Gastrocnemius medialis (tissue), 4 donors: ENCODE results near the gene TFPI. TPM values are rescaled to one million over a fixed set of nuclear protein-coding genes. Genes with fewer than 3 reads are reported as not detected.
"Not testable (repeated sequence)": the region's sequence is repeated elsewhere in the genome, so short reads cannot be mapped to it uniquely, and the experiment has no call there.

Experiments used
- ATAC-seq, 2 donors: fragments of 150-250 bp; one replicate each; pipeline ENCODE4 v1.9.1; 2016
- DNase-seq, 2 donors: peaks; one replicate each; pipeline ENCODE4 v3.0.0-alpha.2; 2019
- H3K27ac ChIP-seq, 4 donors: fragments of 200-600 bp; sonication (generic); 1 replicate in 1 of 4; 2 replicates in 3 of 4; pipeline ENCODE4 v1.5.1; 2016 to 2018; ENCODE audit warnings: mild to moderate bottlenecking in 2 of 4, moderate library complexity in 1 of 4
- H3K27me3 ChIP-seq, 3 donors: fragments of 200-600 bp; sonication (generic) in 2 of 3; 1 replicate in 1 of 3; 2 replicates in 2 of 3; pipeline versions ENCODE4 v1.5.1 to v1.6.0; 2016 to 2019; ENCODE audit warnings: mild to moderate bottlenecking in 1 of 3, moderate library complexity in 1 of 3
- H3K36me3 ChIP-seq, 2 donors: fragments of 200-600 bp; sonication (generic) in 1 of 2; one replicate each; pipeline ENCODE4 v1.5.1; 2017 to 2018
- H3K4me1 ChIP-seq, 2 donors: fragments of 200-600 bp; sonication (generic) in 1 of 2; one replicate each; pipeline ENCODE4 v1.5.1; 2016 to 2017; ENCODE audit warnings: mild to moderate bottlenecking in 2 of 2
- H3K4me3 ChIP-seq, 4 donors: fragments of 200-600 bp; sonication (generic) in 3 of 4; 1 replicate in 1 of 4; 2 replicates in 3 of 4; pipeline ENCODE4 v1.5.1; 2016 to 2019; ENCODE audit warnings: mild to moderate bottlenecking in 2 of 4
- H3K9me3 ChIP-seq, 3 donors: fragments of 200-600 bp; sonication (generic) in 2 of 3; 1 replicate in 1 of 3; 2 replicates in 2 of 3; pipeline ENCODE4 v1.5.1; 2016 to 2019
- POLR2A ChIP-seq, 2 donors: fragments of 450-650 bp; IDR thresholded peaks; one replicate each; pipeline ENCODE4 v1.6.1; 2017; ENCODE audit warnings: antibody characterized with exemption in 2 of 2, mild to moderate bottlenecking in 2 of 2, moderate library complexity in 2 of 2
- in situ Hi-C, 4 donors: fragments of 200-750 bp; cut with MboI; loops; one replicate each; pipeline versions ENCODE4 v1.15.0 to v1.8.0; 2017; ENCODE audit warnings: low sequenced_read_pairs in 4 of 4
- intact Hi-C: fragments of 100-400 bp; cut with DNase I; formaldehyde crosslinking; loops from one replicate; pipeline ENCODE4 v1.15.1; 2023; ENCODE audit warnings: low total_unique reads
- total RNA-seq, 4 donors: library from RNA; depleted of rRNA; stranded (reverse); fragments of >200 nt; gene quantifications; one replicate each; pipeline versions ENCODE4 v1.1.0 to v1.2.3, GENCODE V29; 2016
- TF ChIP-seq, protein P1 (sequence below), 5 experiments: fragments of 450-650 bp in 3 of 5; fragments of 200-600 bp in 2 of 5; sonication (generic) in 2 of 5; IDR thresholded peaks in 4 of 5; conservative IDR thresholded peaks in 1 of 5; 1 replicate in 4 of 5; 2 replicates in 1 of 5; pipeline ENCODE4 v1.5.1; 2016 to 2019; ENCODE audit warnings: antibody characterized with exemption in 5 of 5, mild to moderate bottlenecking in 3 of 5, moderate library complexity in 3 of 5

Gene TFPI
- total RNA-seq, 4 donors from 2014 or later = 30.7 to 91.5 (median 54.7) TPM

DNA sequence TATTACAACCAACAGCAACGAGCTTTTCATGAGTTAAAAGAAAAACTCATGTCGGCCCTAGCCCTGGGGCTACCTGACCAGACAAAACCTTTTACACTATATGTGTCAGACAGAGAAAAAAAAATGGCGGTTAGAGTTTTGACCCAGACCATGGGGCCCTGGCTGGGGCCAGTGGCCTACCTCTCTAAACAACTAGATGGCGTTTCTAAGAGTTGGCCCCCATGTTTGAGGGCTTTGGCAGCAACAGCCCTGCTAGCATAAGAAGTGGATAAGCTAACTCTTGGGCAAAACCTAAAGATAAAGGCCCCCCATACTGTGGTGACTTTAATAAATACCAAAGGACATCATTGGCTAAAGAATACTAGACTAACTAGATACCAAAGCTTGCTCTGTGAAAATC lies 39.3 kb downstream of the TFPI start:
- no peaks in the 10 kb centered on the region for H3K4me1 ChIP-seq
- intact Hi-C loops = no loop called here
- in situ Hi-C loops = loop anchor here in 1 of 4 donors (25.0 kb wide), 1 partner anchor 322 kb away; no protein-coding TSS in a partner anchor
- no peaks in the 10 kb centered on the region for H3K9me3 ChIP-seq
- no peaks in the 10 kb centered on the region for H3K27me3 ChIP-seq
- H3K4me3 ChIP-seq = no peak overlapping the region
- no peak overlapping the region for H3K27ac ChIP-seq
- peaks cover 0 to 12% of the 10 kb centered on the region in 2 donors for H3K36me3 ChIP-seq
- TF ChIP-seq, protein P1, sequence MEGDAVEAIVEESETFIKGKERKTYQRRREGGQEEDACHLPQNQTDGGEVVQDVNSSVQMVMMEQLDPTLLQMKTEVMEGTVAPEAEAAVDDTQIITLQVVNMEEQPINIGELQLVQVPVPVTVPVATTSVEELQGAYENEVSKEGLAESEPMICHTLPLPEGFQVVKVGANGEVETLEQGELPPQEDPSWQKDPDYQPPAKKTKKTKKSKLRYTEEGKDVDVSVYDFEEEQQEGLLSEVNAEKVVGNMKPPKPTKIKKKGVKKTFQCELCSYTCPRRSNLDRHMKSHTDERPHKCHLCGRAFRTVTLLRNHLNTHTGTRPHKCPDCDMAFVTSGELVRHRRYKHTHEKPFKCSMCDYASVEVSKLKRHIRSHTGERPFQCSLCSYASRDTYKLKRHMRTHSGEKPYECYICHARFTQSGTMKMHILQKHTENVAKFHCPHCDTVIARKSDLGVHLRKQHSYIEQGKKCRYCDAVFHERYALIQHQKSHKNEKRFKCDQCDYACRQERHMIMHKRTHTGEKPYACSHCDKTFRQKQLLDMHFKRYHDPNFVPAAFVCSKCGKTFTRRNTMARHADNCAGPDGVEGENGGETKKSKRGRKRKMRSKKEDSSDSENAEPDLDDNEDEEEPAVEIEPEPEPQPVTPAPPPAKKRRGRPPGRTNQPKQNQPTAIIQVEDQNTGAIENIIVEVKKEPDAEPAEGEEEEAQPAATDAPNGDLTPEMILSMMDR (IDR thresholded peaks at IDR 0.05 in 4 of 5, conservative IDR thresholded peaks at IDR 0.05 in 1 of 5) = no peak
- no peak for TF ChIP-seq POLR2A (IDR thresholded peaks at IDR 0.05)
- ATAC-seq (no peak), DNase-seq (no peak)

DNA sequence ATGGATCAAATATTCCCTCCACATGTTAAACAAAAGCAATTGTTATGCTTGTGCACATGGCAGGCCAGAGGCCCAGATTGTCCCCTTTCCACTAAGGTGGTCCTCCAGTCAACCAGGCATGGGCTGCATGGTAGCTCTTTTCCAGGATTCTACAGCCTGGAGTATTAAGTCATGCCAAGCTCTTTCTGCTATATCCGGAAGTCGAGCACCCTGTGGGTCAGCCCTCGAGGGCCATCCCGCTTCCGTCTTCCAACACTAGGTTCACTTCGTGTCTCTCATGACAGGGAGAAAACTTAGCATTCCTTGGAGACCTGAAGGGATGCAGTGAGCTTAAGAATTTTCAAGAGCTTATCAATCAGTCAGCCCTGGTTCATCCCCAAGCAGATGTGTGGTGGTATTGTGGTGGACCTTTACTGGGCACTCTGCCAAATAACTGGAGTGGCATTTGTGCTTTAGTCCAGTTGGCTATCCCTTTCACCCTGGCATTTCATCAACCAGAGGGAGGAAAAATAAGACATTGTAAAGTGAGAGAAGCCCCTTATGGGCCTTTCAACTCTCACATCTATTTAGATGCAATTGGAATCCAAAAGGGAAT lies 39.9 kb downstream of the TFPI start:
- in situ Hi-C loops = loop anchor here in 1 of 4 donors (25.0 kb wide), 1 partner anchor 323 kb away; no protein-coding TSS in a partner anchor
- H3K36me3 ChIP-seq = not testable (repeated sequence)

DNA sequence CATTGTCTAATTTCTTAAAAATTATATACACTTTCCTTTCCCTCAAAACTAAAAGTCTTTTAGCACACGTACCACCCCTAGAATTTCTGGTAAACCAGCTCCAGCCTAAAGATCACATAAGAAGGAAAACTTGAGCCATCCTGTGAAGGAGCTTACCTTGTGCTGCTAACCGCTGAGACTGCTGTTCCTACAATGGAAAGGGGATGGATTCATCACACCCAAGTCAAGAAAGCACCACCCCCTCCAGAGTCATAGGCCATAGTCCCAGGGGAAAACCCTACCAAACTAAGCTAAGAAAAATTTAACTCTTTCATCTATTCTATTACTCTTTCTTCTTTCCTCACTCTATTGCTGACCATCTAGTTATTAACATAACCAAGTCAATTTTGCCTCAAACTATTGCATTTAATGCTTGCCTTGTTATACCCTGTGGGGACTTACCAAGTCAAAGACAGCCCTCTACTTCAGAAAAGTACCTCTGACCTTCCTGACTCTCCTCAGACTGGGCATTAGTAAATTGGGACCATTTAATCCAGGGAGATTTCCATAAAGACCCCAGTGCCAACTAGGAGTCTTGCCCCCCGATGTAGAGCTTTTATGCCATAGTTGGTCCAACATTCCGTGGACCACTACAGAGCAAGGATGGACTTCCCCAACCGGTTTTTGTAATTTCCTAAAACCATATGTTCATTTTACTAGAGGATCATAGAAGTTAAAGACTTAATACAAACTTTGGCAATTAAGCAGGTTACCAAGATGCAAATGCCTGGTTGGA lies 40.6 kb downstream of the TFPI start:
- in situ Hi-C loops = loop anchor here in 1 of 4 donors (25.0 kb wide), 1 partner anchor 324 kb away; no protein-coding TSS in a partner anchor
- DNase-seq, H3K4me1 ChIP-seq, H3K9me3 ChIP-seq, H3K27ac ChIP-seq, H3K27me3 ChIP-seq, intact Hi-C loops, H3K4me3 ChIP-seq, ATAC-seq, H3K36me3 ChIP-seq: not testable (repeated sequence)

More for the DNA sequence above, 39.9 kb downstream of the TFPI start:
- DNase-seq, intact Hi-C loops, H3K27me3 ChIP-seq, H3K4me3 ChIP-seq, H3K4me1 ChIP-seq, H3K9me3 ChIP-seq, H3K27ac ChIP-seq, ATAC-seq: not testable (repeated sequence)

DNA sequence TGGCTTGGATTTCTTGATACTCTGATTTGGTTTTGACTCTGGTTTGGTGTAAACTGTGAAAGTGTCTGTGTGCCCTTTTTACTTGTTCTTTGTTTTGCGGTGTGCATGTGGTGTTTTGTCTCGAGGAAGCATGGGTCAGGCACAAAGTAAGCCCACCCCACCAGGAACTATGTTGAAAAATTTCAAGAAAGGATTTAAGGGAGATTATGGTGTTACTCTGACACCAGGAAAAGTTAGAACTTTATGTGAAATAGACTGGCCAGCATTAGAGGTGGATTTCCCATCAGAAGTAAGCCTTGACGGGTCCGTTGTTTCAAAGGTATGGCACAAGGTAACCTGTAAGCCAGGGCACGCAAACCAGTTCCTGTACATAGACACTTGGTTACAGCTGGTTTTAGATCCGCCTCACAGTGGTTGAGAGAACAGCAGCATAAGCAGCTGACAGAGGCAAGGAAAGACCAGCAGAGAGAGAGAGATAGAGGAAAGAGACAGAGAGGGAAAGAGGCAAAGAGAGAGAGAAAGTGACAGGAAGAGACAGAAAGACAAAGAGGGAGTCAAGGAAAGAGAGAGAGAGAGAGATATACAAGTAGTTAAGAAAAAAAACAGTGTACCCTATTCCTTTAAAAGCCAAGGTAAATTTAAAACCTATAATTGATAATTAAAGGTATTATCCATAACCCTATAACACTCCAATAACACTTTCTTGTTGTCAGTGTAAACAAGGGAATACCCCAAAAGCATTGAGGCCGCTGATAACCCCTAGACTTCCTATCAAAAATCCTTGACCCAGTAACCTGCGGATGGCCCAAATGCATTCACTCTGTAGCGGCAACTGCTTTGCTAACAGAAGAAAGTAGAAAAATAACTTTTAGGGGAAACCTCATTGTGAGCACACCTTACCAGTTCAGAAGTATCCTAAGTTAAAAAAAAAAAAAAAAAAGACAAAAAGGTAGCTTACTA lies 42.6 kb downstream of the TFPI start:
- intact Hi-C loops = no loop called here
- no peaks in the 10 kb centered on the region for H3K36me3 ChIP-seq
- in situ Hi-C loops = loop anchor here in 1 of 4 donors (25.0 kb wide), 1 partner anchor 326 kb away; no protein-coding TSS in a partner anchor
- no peak for TF ChIP-seq POLR2A (IDR thresholded peaks at IDR 0.05)
- TF ChIP-seq, protein P1 (IDR thresholded peaks at IDR 0.05 in 4 of 5, conservative IDR thresholded peaks at IDR 0.05 in 1 of 5) = no peak
- no peak overlapping the region for H3K27ac ChIP-seq
- DNase-seq (no peak), ATAC-seq (no peak)
- no peaks in the 10 kb centered on the region for H3K4me1 ChIP-seq
- no peaks in the 10 kb centered on the region for H3K9me3 ChIP-seq
- H3K4me3 ChIP-seq = no peak overlapping the region
- H3K27me3 ChIP-seq = no peaks in the 10 kb centered on the region

DNA sequence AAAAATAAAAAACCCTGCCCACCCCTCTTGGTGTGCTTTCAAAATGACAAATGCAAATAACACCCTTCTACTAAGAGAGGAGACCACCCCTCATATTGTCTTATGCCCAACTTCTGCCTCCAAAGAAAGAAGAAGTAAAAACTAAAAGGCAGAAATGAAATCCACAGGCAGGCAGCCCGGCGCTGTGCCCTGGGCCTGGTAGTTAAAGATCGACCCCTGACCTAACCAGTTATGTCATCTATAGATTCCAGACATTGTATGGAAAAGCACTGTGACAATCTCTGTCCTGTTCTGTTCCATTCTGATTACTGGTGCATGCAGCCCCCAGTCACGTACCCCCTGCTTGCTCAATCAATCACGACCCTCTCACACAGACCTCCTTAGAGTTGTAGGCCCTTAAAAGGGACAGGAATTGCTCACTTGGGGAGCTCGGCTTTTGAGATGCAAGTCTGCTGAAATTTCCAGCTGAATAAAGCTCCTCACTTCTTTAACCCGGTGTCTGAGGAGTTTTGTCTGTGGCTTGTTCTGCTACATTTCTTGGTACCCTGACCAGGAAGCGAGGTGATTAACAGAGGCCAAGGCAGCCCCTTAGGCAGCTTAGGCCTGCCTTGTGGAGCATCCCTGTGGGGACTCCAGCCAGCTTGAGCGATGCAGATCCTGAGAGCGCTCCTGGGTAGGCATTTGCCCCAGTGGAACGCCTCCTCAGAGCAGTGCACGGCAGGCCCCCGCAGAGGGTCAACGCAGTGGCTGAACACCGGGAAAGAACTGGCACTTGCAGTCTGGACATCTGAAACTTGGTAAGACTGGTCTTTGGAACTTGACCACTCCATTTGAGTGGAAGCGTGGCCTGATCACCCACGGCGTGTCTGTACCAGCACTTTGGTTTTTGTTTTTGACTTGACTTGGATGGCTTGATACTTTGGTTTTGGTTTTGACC lies 43.5 kb downstream of the TFPI start:
- H3K9me3 ChIP-seq, DNase-seq, H3K27ac ChIP-seq, ATAC-seq, H3K4me3 ChIP-seq, H3K27me3 ChIP-seq, intact Hi-C loops, H3K36me3 ChIP-seq, H3K4me1 ChIP-seq: not testable (repeated sequence)
- in situ Hi-C loops = loop anchor here in 1 of 4 donors (25.0 kb wide), 1 partner anchor 327 kb away; no protein-coding TSS in a partner anchor
